GM18868 (cell line): ENCODE measurements around the gene HERC5.
A peak's percentile ranks its signal among the peaks of the same experiment; 100 is the strongest.
"Not testable (repeated sequence)": the region's sequence is repeated elsewhere in the genome, so short reads cannot be mapped to it uniquely, and the experiment has no call there.

Source experiments
- ATAC-seq: cut with Tn5 transposase; IDR thresholded peaks from one replicate; pipeline ENCODE4 v1.9.1; 2021; ENCODE audit warnings: mild to moderate bottlenecking, moderate library complexity; ENCODE audit not compliant: unreplicated experiment

HERC5 gene

GRCh38 chr4:88517825-88518224, 60.9 kb downstream of the HERC5 start:
- ATAC-seq: no peak

DNA sequence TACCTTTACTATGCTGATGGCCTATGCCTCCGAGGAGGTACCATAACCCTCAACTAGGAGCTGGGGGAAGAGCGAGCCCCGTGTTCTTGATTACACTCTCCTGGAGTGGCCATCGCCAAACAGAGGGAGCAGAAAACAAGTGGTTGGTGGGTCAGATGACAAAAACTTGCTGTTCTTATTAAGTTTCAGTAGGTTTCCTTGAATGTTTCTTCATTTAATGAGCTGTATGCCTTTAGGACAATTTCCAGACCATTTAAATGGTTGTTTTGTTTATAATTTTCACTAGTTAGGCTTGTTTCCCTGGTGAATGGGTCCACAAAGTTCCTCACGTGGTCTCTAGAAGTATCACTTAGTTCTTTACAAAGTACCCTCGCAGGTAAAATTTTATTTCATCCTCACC, 62.0 kb downstream of the HERC5 start:
- no peak for ATAC-seq

- ATAC-seq: peak; percentile 29
Observed at GRCh38 chr4:88522702-88523324, 65.9 kb downstream of the HERC5 start.

GRCh38 chr4:88523325-88524129, 66.6 kb downstream of the HERC5 start, which contains the start of gene PYURF:
Gene PYURF, minus strand, starts transcription at chr4:88523776. Its CDS starts 76 bp downstream, at chr4:88523700.
- ATAC-seq: peak; percentile 89

- ATAC-seq: no peak
Observed at GRCh38 chr4:88524171-88524570, 67.3 kb downstream of the HERC5 start.

GRCh38 chr4:88526221-88526815, 69.4 kb downstream of the HERC5 start:
- no peak for ATAC-seq

DNA sequence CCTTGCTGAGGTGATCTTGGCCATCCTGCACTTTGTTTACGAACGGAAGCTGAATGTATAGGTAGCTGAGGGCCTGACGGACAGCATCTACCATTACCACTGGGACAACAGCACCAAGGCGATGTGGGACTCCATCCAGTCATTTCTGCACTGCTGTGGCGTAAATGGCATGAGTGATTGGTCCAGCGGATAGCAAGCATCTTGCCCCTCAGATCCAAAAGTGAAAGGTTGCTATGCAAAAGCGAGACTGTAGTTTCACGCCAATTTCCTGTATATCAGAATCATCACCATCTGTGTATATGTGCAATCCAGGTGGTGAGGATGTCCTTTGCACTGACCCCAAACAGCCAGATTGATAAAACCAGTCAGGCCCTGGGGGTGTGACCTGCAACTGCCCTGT, 70.9 kb downstream of the HERC5 start:
- no peak for ATAC-seq

DNA sequence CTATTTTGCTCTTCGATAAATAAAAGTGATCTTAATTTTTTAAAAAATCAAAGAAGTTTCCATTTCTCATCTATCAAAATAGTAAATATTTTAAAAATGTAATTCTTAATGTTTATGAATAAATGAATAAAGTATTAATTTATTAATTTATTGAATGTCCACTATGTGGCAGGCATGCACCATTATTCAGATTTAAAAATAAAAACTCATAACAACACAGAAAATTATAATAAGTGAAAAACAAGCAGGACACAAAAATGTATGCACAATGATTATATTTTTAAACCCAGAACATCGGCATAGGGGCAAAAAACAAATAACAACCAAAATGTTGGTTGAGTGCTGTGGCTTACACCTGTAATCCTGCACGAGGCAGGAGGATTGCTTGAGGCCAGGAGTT, 71.9 kb downstream of the HERC5 start:
- ATAC-seq: no peak

DNA sequence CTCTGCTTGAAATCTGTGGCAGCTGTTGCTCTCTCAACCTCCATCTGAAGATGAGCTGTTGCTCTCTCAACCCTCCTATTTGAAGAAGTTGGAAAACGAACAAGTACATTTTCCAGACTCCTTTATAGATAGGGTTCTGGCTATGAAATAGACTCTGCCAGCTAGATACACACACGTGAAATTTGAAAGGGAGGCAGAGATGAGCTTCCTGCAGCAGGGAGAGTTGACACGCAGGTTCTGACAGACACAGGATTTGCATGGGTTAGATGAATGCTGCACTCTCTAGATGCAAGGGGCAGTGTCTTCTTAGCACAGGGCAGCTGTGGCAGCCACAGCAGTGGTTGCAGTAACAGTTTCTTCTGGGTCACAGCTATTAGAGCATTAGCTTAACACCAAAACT, 74.6 kb downstream of the HERC5 start:
- ATAC-seq: no peak

GRCh38 chr4:88533088-88533790, 76.3 kb downstream of the HERC5 start:
- ATAC-seq: no peak

DNA sequence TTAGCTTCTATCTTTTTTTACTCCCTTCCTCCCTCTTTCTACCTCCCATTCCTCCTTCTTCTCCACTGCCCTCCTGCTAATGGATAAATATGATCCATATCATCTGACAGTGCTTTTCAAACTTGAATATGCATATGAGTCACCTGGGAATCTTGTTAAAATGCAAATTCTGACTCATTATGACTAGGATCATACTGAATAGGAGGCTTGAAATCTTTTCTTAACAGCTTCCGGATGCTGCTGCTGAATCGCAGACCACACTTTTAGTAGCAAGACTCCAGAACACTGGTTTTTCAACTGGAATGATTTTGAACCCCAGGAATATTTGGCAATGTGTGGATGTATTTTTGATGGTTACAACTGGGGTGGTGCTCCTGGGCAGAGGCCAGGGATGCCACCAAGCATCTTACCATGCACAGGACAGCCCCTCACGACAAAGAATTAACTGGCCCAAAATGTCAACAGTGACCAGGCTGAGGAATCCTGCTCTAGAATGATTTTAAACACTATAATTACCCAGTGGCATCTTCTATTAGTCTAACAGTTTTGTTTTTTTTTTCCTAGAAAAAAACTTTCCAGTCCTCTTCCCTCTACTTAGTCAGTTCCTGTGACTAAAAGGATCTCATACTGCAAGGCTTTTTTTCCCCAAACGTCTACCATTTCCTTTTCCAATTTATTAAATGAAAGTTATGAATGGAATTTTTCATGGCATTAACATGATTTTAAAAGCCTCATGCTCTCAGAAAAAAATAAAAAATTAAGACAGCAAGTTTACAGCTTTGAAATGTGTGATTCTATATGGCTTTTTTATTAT, 77.2 kb downstream of the HERC5 start:
- no peak for ATAC-seq

- no peak for ATAC-seq
Observed at GRCh38 chr4:88535090-88535755, 78.3 kb downstream of the HERC5 start.

DNA sequence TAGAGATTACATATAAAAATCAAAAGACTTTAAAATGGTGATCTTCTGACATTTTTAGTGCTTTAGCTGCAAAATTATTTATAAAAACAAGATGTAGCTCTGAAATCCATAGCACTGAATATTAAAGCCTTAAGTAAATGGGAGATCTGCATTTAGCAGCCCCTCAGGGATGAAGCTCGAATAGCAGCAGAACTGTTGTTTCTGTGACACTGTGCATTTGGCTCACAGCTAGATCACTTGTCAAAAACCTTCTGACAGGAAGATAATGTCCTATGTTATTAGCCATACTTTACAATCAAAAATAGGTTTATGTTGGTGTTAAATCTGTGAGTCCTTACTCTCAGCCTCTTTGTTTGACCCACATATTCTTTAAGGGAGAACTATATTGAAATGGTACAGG, 80.8 kb downstream of the HERC5 start:
- no peak for ATAC-seq

- ATAC-seq: not testable (repeated sequence)
Observed at GRCh38 chr4:88539322-88540068, 82.6 kb downstream of the HERC5 start.

- ATAC-seq: no peak
Observed at GRCh38 chr4:88549815-88550214, 92.9 kb downstream of the HERC5 start.
